H1 (cell line): Measurements from ENCODE around the gene CBFA2T2.

Experiments used
- BRCA1 ChIP-seq: IDR thresholded peaks from 2 replicates; pipeline ENCODE4 v1.6.1; 2012; ENCODE audit warnings: low read depth, low read length, improper control_type of control experiment
- CBX5 ChIP-seq: fragments of 300-800, 300-1000 bp; sonication (generic); IDR thresholded peaks from 2 replicates; pipeline ENCODE4 v1.7.1; 2016; ENCODE audit warnings: antibody characterized with exemption, low read length, low read depth
- JUND ChIP-seq: IDR thresholded peaks from 2 replicates; pipeline ENCODE4 v1.6.1; 2011; ENCODE audit warnings: mild to moderate bottlenecking, improper control_type of control experiment, low read length
- NANOG ChIP-seq: IDR thresholded peaks from 2 replicates; pipeline ENCODE4 v1.6.1; 2011; ENCODE audit warnings: low read length, low read depth, mild to moderate bottlenecking, inconsistent platforms; ENCODE audit not compliant: insufficient read depth, poor library complexity, severe bottlenecking
- POLR2AphosphoS5 ChIP-seq: IDR thresholded peaks from 2 replicates; pipeline ENCODE4 v1.6.1; 2011; ENCODE audit warnings: low read depth, low read length
- SP2 ChIP-seq: IDR thresholded peaks from 2 replicates; pipeline ENCODE4 v1.6.1; 2012; ENCODE audit warnings: mild to moderate bottlenecking, low read length, inconsistent platforms
- TAF1 ChIP-seq: IDR thresholded peaks from 2 replicates; pipeline ENCODE4 v1.6.1; 2011; ENCODE audit warnings: mild to moderate bottlenecking, low read depth, low read length
- ZNF274 ChIP-seq: IDR thresholded peaks from 2 replicates; pipeline ENCODE4 v1.7.0; 2012; ENCODE audit warnings: low read length, borderline replicate concordance; ENCODE audit errors: extremely low read depth
- TF ChIP-seq, protein P1 (sequence below), 3 experiments: IDR thresholded peaks; 1 replicate in 2 of 3; 2 replicates in 1 of 3; pipeline versions ENCODE4 v1.5.1 to v1.6.1; 2011; ENCODE audit warnings: low read length in 3 of 3, mild to moderate bottlenecking in 3 of 3, inconsistent platforms in 2 of 3, low read depth in 1 of 3, moderate library complexity in 1 of 3; ENCODE audit not compliant: insufficient read depth in 1 of 3; ENCODE audit errors: control extremely low read depth in 1 of 3

DNA sequence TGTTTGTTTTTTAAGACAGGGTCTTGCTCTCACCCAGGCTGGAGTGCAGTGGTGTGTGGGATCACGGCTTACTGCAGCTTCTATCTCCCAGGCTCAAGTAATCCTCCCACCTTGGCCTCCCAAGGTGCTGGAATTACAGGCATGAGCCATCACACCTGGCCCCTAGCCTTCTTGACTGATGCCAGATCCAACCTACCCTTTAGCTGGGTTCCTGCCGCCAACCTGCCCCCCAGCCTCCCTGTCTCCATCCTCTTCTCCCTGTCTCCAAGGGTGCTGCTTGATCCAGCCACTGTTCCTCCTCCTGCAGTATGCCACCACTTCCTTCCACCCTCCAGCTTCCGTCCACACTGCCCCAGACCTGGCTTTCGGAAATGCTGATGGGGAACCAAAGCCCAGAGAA is 169.0 kb downstream of the CBFA2T2 start:
- TF ChIP-seq SP2 = no peak
- no peak for TF ChIP-seq POLR2AphosphoS5
- no peak for TF ChIP-seq TAF1
- TF ChIP-seq, protein P1, sequence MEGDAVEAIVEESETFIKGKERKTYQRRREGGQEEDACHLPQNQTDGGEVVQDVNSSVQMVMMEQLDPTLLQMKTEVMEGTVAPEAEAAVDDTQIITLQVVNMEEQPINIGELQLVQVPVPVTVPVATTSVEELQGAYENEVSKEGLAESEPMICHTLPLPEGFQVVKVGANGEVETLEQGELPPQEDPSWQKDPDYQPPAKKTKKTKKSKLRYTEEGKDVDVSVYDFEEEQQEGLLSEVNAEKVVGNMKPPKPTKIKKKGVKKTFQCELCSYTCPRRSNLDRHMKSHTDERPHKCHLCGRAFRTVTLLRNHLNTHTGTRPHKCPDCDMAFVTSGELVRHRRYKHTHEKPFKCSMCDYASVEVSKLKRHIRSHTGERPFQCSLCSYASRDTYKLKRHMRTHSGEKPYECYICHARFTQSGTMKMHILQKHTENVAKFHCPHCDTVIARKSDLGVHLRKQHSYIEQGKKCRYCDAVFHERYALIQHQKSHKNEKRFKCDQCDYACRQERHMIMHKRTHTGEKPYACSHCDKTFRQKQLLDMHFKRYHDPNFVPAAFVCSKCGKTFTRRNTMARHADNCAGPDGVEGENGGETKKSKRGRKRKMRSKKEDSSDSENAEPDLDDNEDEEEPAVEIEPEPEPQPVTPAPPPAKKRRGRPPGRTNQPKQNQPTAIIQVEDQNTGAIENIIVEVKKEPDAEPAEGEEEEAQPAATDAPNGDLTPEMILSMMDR (IDR thresholded peaks at IDR 0.05; ENCODE audit: control extremely low read depth in 1 of 3, insufficient read depth in 1 of 3, low read depth in 1 of 3, low read length in 3 of 3) = no peak
- TF ChIP-seq JUND = no peak
- TF ChIP-seq CBX5 = no peak
- TF ChIP-seq ZNF274 = no peak
- no peak for TF ChIP-seq NANOG
- no peak for TF ChIP-seq BRCA1
